ENCODE results near the gene FSHB.
"Not testable (repeated sequence)": the region's sequence is repeated elsewhere in the genome, so short reads cannot be mapped to it uniquely, and the experiment has no call there.

FSHB gene

GRCh38 chr11:30260813-30261212, 30.0 kb downstream of the FSHB start:
- no peak overlapping the region for H3K9ac ChIP-seq (ENCODE audit: low read depth in 1 of 2, low read length in 2 of 2)
- H3K4me1 ChIP-seq (ENCODE audit: control insufficient read depth in 1 of 2, insufficient read depth in 2 of 2, low read length in 2 of 2), result no peaks in the 10 kb centered on the region
- no peak overlapping the region for H3K4me3 ChIP-seq (ENCODE audit: low read depth in 1 of 2, low read length in 2 of 2)
- H3K27me3 ChIP-seq (ENCODE audit: control insufficient read depth in 1 of 2, insufficient read depth in 2 of 2, low read length in 2 of 2), result no peaks in the 10 kb centered on the region
- H3K36me3 ChIP-seq (ENCODE audit: control insufficient read depth in 1 of 2, insufficient read depth in 2 of 2, low read length in 2 of 2), result no peaks in the 10 kb centered on the region
- no peak overlapping the region for H3K27ac ChIP-seq (ENCODE audit: low read depth, low read length)
- no peaks in the 10 kb centered on the region for H3K9me3 ChIP-seq (ENCODE audit: control insufficient read depth in 1 of 2, low read length in 2 of 2)

- Histone ChIP-seq H3K27me3 (ENCODE audit: control insufficient read depth in 1 of 2, insufficient read depth in 2 of 2, low read length in 2 of 2) (no peaks in the 10 kb centered on the region), H3K4me1 (ENCODE audit: control insufficient read depth in 1 of 2, insufficient read depth in 2 of 2, low read length in 2 of 2) (no peaks in the 10 kb centered on the region), H3K4me3 (ENCODE audit: low read depth in 1 of 2, low read length in 2 of 2) (no peak overlapping the region), H3K36me3 (ENCODE audit: control insufficient read depth in 1 of 2, insufficient read depth in 2 of 2, low read length in 2 of 2) (no peaks in the 10 kb centered on the region), H3K27ac (ENCODE audit: low read depth, low read length) (no peak overlapping the region), H3K9ac (ENCODE audit: low read depth in 1 of 2, low read length in 2 of 2) (no peak overlapping the region), H3K9me3 (ENCODE audit: control insufficient read depth in 1 of 2, low read length in 2 of 2) (no peaks in the 10 kb centered on the region)
These were observed 31.0 kb downstream of the FSHB start for GRCh38 chr11:30261821-30262220.

- H3K9ac ChIP-seq (ENCODE audit: low read depth in 1 of 2, low read length in 2 of 2); H3K4me3 ChIP-seq (ENCODE audit: low read depth in 1 of 2, low read length in 2 of 2); H3K36me3 ChIP-seq (ENCODE audit: control insufficient read depth in 1 of 2, insufficient read depth in 2 of 2, low read length in 2 of 2); H3K27ac ChIP-seq (ENCODE audit: low read depth, low read length); H3K4me1 ChIP-seq (ENCODE audit: control insufficient read depth in 1 of 2, insufficient read depth in 2 of 2, low read length in 2 of 2); H3K27me3 ChIP-seq (ENCODE audit: control insufficient read depth in 1 of 2, insufficient read depth in 2 of 2, low read length in 2 of 2); H3K9me3 ChIP-seq (ENCODE audit: control insufficient read depth in 1 of 2, low read length in 2 of 2): not testable (repeated sequence)
These were observed 37.8 kb downstream of the FSHB start for GRCh38 chr11:30268638-30269037.

GRCh38 chr11:30270671-30271070, 39.9 kb downstream of the FSHB start:
- Histone ChIP-seq H3K9ac (ENCODE audit: low read depth in 1 of 2, low read length in 2 of 2) (no peak overlapping the region), H3K27ac (ENCODE audit: low read depth, low read length) (no peak overlapping the region), H3K4me1 (ENCODE audit: control insufficient read depth in 1 of 2, insufficient read depth in 2 of 2, low read length in 2 of 2) (no peaks in the 10 kb centered on the region), H3K27me3 (ENCODE audit: control insufficient read depth in 1 of 2, insufficient read depth in 2 of 2, low read length in 2 of 2) (no peaks in the 10 kb centered on the region), H3K4me3 (ENCODE audit: low read depth in 1 of 2, low read length in 2 of 2) (no peak overlapping the region), H3K9me3 (ENCODE audit: control insufficient read depth in 1 of 2, low read length in 2 of 2) (no peaks in the 10 kb centered on the region), H3K36me3 (ENCODE audit: control insufficient read depth in 1 of 2, insufficient read depth in 2 of 2, low read length in 2 of 2) (no peaks in the 10 kb centered on the region)

- Histone ChIP-seq H3K4me1 (ENCODE audit: control insufficient read depth in 1 of 2, insufficient read depth in 2 of 2, low read length in 2 of 2) (no peaks in the 10 kb centered on the region), H3K27ac (ENCODE audit: low read depth, low read length) (no peak overlapping the region), H3K4me3 (ENCODE audit: low read depth in 1 of 2, low read length in 2 of 2) (no peak overlapping the region), H3K9me3 (ENCODE audit: control insufficient read depth in 1 of 2, low read length in 2 of 2) (no peaks in the 10 kb centered on the region), H3K36me3 (ENCODE audit: control insufficient read depth in 1 of 2, insufficient read depth in 2 of 2, low read length in 2 of 2) (no peaks in the 10 kb centered on the region), H3K27me3 (ENCODE audit: control insufficient read depth in 1 of 2, insufficient read depth in 2 of 2, low read length in 2 of 2) (no peaks in the 10 kb centered on the region), H3K9ac (ENCODE audit: low read depth in 1 of 2, low read length in 2 of 2) (no peak overlapping the region)
These were observed 46.4 kb downstream of the FSHB start for GRCh38 chr11:30277176-30277575.

GRCh38 chr11:30279796-30280195, 49.0 kb downstream of the FSHB start:
- Histone ChIP-seq H3K4me1 (ENCODE audit: control insufficient read depth in 1 of 2, insufficient read depth in 2 of 2, low read length in 2 of 2) (no peaks in the 10 kb centered on the region), H3K9ac (ENCODE audit: low read depth in 1 of 2, low read length in 2 of 2) (no peak overlapping the region), H3K36me3 (ENCODE audit: control insufficient read depth in 1 of 2, insufficient read depth in 2 of 2, low read length in 2 of 2) (no peaks in the 10 kb centered on the region), H3K4me3 (ENCODE audit: low read depth in 1 of 2, low read length in 2 of 2) (no peak overlapping the region), H3K27ac (ENCODE audit: low read depth, low read length) (no peak overlapping the region), H3K27me3 (ENCODE audit: control insufficient read depth in 1 of 2, insufficient read depth in 2 of 2, low read length in 2 of 2) (no peaks in the 10 kb centered on the region), H3K9me3 (ENCODE audit: control insufficient read depth in 1 of 2, low read length in 2 of 2) (no peaks in the 10 kb centered on the region)

- no peaks in the 10 kb centered on the region for H3K36me3 ChIP-seq (ENCODE audit: control insufficient read depth in 1 of 2, insufficient read depth in 2 of 2, low read length in 2 of 2)
- no peak overlapping the region for H3K4me3 ChIP-seq (ENCODE audit: low read depth in 1 of 2, low read length in 2 of 2)
- H3K9me3 ChIP-seq (ENCODE audit: control insufficient read depth in 1 of 2, low read length in 2 of 2), result no peaks in the 10 kb centered on the region
- H3K9ac ChIP-seq (ENCODE audit: low read depth in 1 of 2, low read length in 2 of 2), result no peak overlapping the region
- no peaks in the 10 kb centered on the region for H3K27me3 ChIP-seq (ENCODE audit: control insufficient read depth in 1 of 2, insufficient read depth in 2 of 2, low read length in 2 of 2)
- no peak overlapping the region for H3K27ac ChIP-seq (ENCODE audit: low read depth, low read length)
- H3K4me1 ChIP-seq (ENCODE audit: control insufficient read depth in 1 of 2, insufficient read depth in 2 of 2, low read length in 2 of 2), result no peaks in the 10 kb centered on the region
These were observed 50.9 kb downstream of the FSHB start for GRCh38 chr11:30281476-30282288.

- Histone ChIP-seq H3K36me3 (ENCODE audit: control insufficient read depth in 1 of 2, insufficient read depth in 2 of 2, low read length in 2 of 2) (no peaks in the 10 kb centered on the region), H3K4me1 (ENCODE audit: control insufficient read depth in 1 of 2, insufficient read depth in 2 of 2, low read length in 2 of 2) (no peaks in the 10 kb centered on the region), H3K27me3 (ENCODE audit: control insufficient read depth in 1 of 2, insufficient read depth in 2 of 2, low read length in 2 of 2) (no peaks in the 10 kb centered on the region), H3K27ac (ENCODE audit: low read depth, low read length) (no peak overlapping the region), H3K4me3 (ENCODE audit: low read depth in 1 of 2, low read length in 2 of 2) (no peak overlapping the region), H3K9ac (ENCODE audit: low read depth in 1 of 2, low read length in 2 of 2) (no peak overlapping the region), H3K9me3 (ENCODE audit: control insufficient read depth in 1 of 2, low read length in 2 of 2) (no peaks in the 10 kb centered on the region)
These were observed 51.4 kb downstream of the FSHB start for GRCh38 chr11:30282289-30282631.
